CD14-positive monocyte (primary cell): ENCODE data around the gene USP27X. TPM values are rescaled to one million over a fixed set of nuclear protein-coding genes. Genes with fewer than 3 reads are reported as not detected.
A peak's percentile ranks its signal among the peaks of the same experiment; 100 is the strongest.

Experiments used
- DNase-seq, 3 donors: peaks; one replicate each; pipeline ENCODE4 v3.0.0-alpha.2; 2011 to 2022
- H2AFZ ChIP-seq: 2 replicates; pipeline ENCODE4 v1.6.0; 2012; ENCODE audit warnings: mild to moderate bottlenecking, low read depth, low read length, inconsistent platforms; ENCODE audit not compliant: insufficient read depth, poor library complexity, severe bottlenecking
- H3K27ac ChIP-seq, 2 donors: 1 replicate in 1 of 2; 2 replicates in 1 of 2; pipeline ENCODE4 v1.5.1; 2012 to 2013; ENCODE audit warnings: low read length in 2 of 2, control low read depth in 1 of 2, inconsistent platforms in 1 of 2, low read depth in 1 of 2, mild to moderate bottlenecking in 1 of 2
- H3K27me3 ChIP-seq, 2 donors: one replicate each; pipeline versions ENCODE4 v1.6.0 to v1.6.1; 2011 to 2013; ENCODE audit warnings: low read length in 2 of 2; ENCODE audit not compliant: control insufficient read depth in 2 of 2, insufficient read depth in 2 of 2
- H3K36me3 ChIP-seq, 2 donors: replicated peaks in 1 of 2; 1 replicate in 1 of 2; 2 replicates in 1 of 2; pipeline versions ENCODE4 v1.5.1 to v1.6.1; 2012 to 2013; ENCODE audit warnings: low read length in 2 of 2, control low read depth in 1 of 2, inconsistent platforms in 1 of 2, mild to moderate bottlenecking in 1 of 2; ENCODE audit not compliant: insufficient read depth in 2 of 2, control insufficient read depth in 1 of 2
- H3K4me1 ChIP-seq, 2 donors: 1 replicate in 1 of 2; 2 replicates in 1 of 2; pipeline versions ENCODE4 v1.5.1 to v1.6.1; 2012 to 2013; ENCODE audit warnings: low read length in 2 of 2, control low read depth in 1 of 2, inconsistent platforms in 1 of 2, mild to moderate bottlenecking in 1 of 2, moderate library complexity in 1 of 2; ENCODE audit not compliant: insufficient read depth in 2 of 2, control insufficient read depth in 1 of 2
- H3K4me2 ChIP-seq: replicated peaks from 2 replicates; pipeline ENCODE3; 2012; ENCODE audit warnings: low read length, moderate library complexity, mild to moderate bottlenecking; ENCODE audit not compliant: poor library complexity, severe bottlenecking; ENCODE audit errors: extremely low read depth
- H3K4me3 ChIP-seq, 3 experiments: fragments of 200-600 bp in 1 of 3; sonication (generic) in 1 of 3; replicated peaks in 1 of 3; 1 replicate in 2 of 3; 2 replicates in 1 of 3; pipeline ENCODE4 v1.5.1; 2011 to 2013; ENCODE audit warnings: low read length in 3 of 3, mild to moderate bottlenecking in 3 of 3, control low read depth in 2 of 3, low read depth in 2 of 3, inconsistent platforms in 1 of 3, moderate library complexity in 1 of 3
- H3K79me2 ChIP-seq: 2 replicates; pipeline ENCODE4 v1.6.0; 2012; ENCODE audit warnings: mild to moderate bottlenecking, control low read depth, inconsistent platforms, low read length, moderate library complexity; ENCODE audit not compliant: insufficient read depth
- H3K9ac ChIP-seq: 2 replicates; pipeline ENCODE4 v1.6.0; 2017; ENCODE audit warnings: low read length, mild to moderate bottlenecking; ENCODE audit not compliant: insufficient read depth, poor library complexity, severe bottlenecking
- H3K9me3 ChIP-seq, 2 donors: replicated peaks in 1 of 2; 1 replicate in 1 of 2; 2 replicates in 1 of 2; pipeline versions ENCODE4 v1.5.1 to v1.6.1; 2012 to 2013; ENCODE audit warnings: low read length in 2 of 2, control low read depth in 1 of 2; ENCODE audit not compliant: control insufficient read depth in 1 of 2, insufficient read depth in 1 of 2
- H4K20me1 ChIP-seq: 2 replicates; pipeline ENCODE4 v1.6.0; 2012; ENCODE audit warnings: mild to moderate bottlenecking, low read length, control low read depth, moderate library complexity; ENCODE audit not compliant: insufficient read depth
- H3K27ac Mint-ChIP-seq, 7 donors: one replicate each; pipeline ENCODE4 v1.8.0; 2020; ENCODE audit warnings: mild to moderate bottlenecking in 7 of 7, mixed read lengths in 7 of 7, moderate library complexity in 6 of 7, inconsistent platforms in 2 of 7
- H3K27me3 Mint-ChIP-seq, 3 donors: one replicate each; pipeline ENCODE4 v1.8.0; 2021 to 2022; ENCODE audit warnings: low read depth in 3 of 3, mild to moderate bottlenecking in 3 of 3, mixed read lengths in 3 of 3, moderate library complexity in 3 of 3, inconsistent platforms in 1 of 3
- H3K36me3 Mint-ChIP-seq, 2 donors: one replicate each; pipeline ENCODE4 v1.8.0; 2020; ENCODE audit warnings: mixed read lengths in 2 of 2, inconsistent platforms in 1 of 2, mild to moderate bottlenecking in 1 of 2
- H3K4me1 Mint-ChIP-seq: one replicate; pipeline ENCODE4 v1.8.0; 2020; ENCODE audit warnings: mild to moderate bottlenecking, mixed read lengths
- H3K4me3 Mint-ChIP-seq, 2 donors: one replicate each; pipeline ENCODE4 v1.8.0; 2020; ENCODE audit warnings: mild to moderate bottlenecking in 2 of 2, mixed read lengths in 2 of 2, moderate library complexity in 1 of 2
- H3K9me3 Mint-ChIP-seq, 7 donors: one replicate each; pipeline ENCODE4 v1.8.0; 2020 to 2022; ENCODE audit warnings: mixed read lengths in 7 of 7, mild to moderate bottlenecking in 6 of 7, moderate library complexity in 6 of 7, inconsistent platforms in 2 of 7
- CTCF ChIP-seq: fragments of 200-600 bp; IDR thresholded peaks from one replicate; pipeline ENCODE4 v1.8.0; 2022; ENCODE audit warnings: antibody characterized with exemption, mild to moderate bottlenecking
- WGBS: methylation state at CpG from one replicate; pipeline ENCODE4 v1.1.5; 2013; ENCODE audit warnings: missing lambda C conversion rate; ENCODE audit not compliant: insufficient coverage; 5-methylcytosine and 5-hydroxymethylcytosine counted together
- intact Hi-C, 2 donors: fragments of 100-400 bp; cut with micrococcal nuclease; formaldehyde crosslinking; loops; one replicate each; pipeline versions ENCODE4 v1.15.0 to v1.15.1; 2023
- polyA plus RNA-seq, 3 donors: library from polyadenylated mRNA; depleted of rRNA in 1 of 3; unstranded in 2 of 3; stranded (reverse) in 1 of 3; fragments of 300-500 nt in 2 of 3; fragments of >200 nt in 1 of 3; fragmentation: Illumina TruSeq in 2 of 3; gene quantifications; 1 replicate in 2 of 3; 2 replicates in 1 of 3; pipeline ENCODE4 v1.2.3, GENCODE V29; 2012 to 2021

USP27X gene
- polyA plus RNA-seq, 3 donors, result 0.16 to 0.97 (median 0.23) TPM

GRCh38 chrX:49878128-49878833 is 1.0 kb upstream of the USP27X start:
- intact Hi-C loops, result no loop called here
- 26% methylated on average over 21 of the region's 28 CpGs for WGBS
- Mint-ChIP-seq H3K4me3 (peak overlapping the region; percentile 73 to 88), H3K27me3 (no peaks in the 10 kb centered on the region), H3K4me1 (peaks cover 32% of the 10 kb centered on the region), H3K9me3 (peaks cover 0 to 3% (median 0%) of the 10 kb centered on the region in 7 donors), H3K36me3 (no peaks in the 10 kb centered on the region), H3K27ac (peak overlapping the region; percentile 43 to 86 (median 77))
- Histone ChIP-seq H3K27me3 (no peaks in the 10 kb centered on the region), H3K36me3 (no peaks in the 10 kb centered on the region), H3K4me3 (peak overlapping the region; percentile 54 to 76 (median 54)), H3K79me2 (no peaks in the 10 kb centered on the region), H3K27ac (peak overlapping the region; percentile 63 to 71), H4K20me1 (no peaks in the 10 kb centered on the region), H3K4me1 (peaks cover 28 to 39% of the 10 kb centered on the region in 2 donors), H2AFZ (peak overlapping the region; percentile 78), H3K9me3 (no peaks in the 10 kb centered on the region), H3K9ac (peak overlapping the region; percentile 58), H3K4me2 (peak overlapping the region; percentile 77)
- no peak for DNase-seq
- no peak for TF ChIP-seq CTCF

DNA sequence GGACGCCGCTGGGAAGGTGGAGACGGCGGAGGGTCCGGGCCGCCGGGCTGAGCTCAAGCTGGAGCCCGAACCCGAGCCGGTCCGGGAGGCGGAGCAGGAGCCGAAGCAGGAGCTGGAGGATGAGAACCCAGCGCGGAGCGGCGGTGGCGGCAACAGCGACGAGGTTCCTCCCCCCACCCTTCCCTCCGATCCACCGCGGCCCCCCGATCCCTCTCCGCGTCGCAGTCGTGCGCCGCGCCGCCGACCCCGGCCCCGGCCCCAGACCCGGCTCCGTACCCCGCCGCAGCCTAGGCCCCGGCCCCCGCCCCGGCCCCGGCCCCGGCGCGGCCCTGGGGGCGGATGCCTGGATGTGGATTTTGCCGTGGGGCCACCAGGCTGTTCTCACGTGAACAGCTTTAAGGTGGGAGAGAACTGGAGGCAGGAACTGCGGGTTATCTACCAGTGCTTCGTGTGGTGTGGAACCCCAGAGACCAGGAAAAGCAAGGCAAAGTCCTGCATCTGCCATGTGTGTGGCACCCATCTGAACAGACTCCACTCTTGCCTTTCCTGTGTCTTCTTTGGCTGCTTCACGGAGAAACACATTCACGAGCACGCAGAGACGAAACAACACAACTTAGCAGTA is 483 bp downstream of the USP27X start:
- Histone ChIP-seq H3K9me3 (no peaks in the 10 kb centered on the region), H2AFZ (peak overlapping the region; percentile 78), H3K27ac (peak overlapping the region in 1 of 2 donors; percentile 71), H3K36me3 (no peaks in the 10 kb centered on the region), H3K4me2 (peak overlapping the region; percentile 77), H3K4me1 (peaks cover 28 to 39% of the 10 kb centered on the region in 2 donors), H3K27me3 (no peaks in the 10 kb centered on the region), H3K9ac (peak overlapping the region; percentile 58), H3K4me3 (peak overlapping the region; percentile 54 to 76 (median 54)), H4K20me1 (no peaks in the 10 kb centered on the region), H3K79me2 (no peaks in the 10 kb centered on the region)
- H3K36me3 Mint-ChIP-seq, result no peaks in the 10 kb centered on the region
- H3K27ac Mint-ChIP-seq, result peak overlapping the region in 4 of 7 donors; percentile 35 to 82 (median 74)
- intact Hi-C loops, result no loop called here
- WGBS, result 0% methylated on average over 1 of the region's 55 CpGs
- no peak for DNase-seq
- no peaks in the 10 kb centered on the region for H3K27me3 Mint-ChIP-seq
- H3K9me3 Mint-ChIP-seq, result peaks cover 0 to 3% (median 0%) of the 10 kb centered on the region in 7 donors
- peaks cover 37% of the 10 kb centered on the region for H3K4me1 Mint-ChIP-seq
- TF ChIP-seq CTCF, result no peak
- H3K4me3 Mint-ChIP-seq, result peak overlapping the region; percentile 74 to 88
